ENCODE measurements around the gene H2AZ2. TPM values are rescaled to one million over a fixed set of nuclear protein-coding genes. Genes with fewer than 3 reads are reported as not detected.

Gene H2AZ2
- total RNA-seq, 1 donor from 2014 or later: 157 TPM

DNA sequence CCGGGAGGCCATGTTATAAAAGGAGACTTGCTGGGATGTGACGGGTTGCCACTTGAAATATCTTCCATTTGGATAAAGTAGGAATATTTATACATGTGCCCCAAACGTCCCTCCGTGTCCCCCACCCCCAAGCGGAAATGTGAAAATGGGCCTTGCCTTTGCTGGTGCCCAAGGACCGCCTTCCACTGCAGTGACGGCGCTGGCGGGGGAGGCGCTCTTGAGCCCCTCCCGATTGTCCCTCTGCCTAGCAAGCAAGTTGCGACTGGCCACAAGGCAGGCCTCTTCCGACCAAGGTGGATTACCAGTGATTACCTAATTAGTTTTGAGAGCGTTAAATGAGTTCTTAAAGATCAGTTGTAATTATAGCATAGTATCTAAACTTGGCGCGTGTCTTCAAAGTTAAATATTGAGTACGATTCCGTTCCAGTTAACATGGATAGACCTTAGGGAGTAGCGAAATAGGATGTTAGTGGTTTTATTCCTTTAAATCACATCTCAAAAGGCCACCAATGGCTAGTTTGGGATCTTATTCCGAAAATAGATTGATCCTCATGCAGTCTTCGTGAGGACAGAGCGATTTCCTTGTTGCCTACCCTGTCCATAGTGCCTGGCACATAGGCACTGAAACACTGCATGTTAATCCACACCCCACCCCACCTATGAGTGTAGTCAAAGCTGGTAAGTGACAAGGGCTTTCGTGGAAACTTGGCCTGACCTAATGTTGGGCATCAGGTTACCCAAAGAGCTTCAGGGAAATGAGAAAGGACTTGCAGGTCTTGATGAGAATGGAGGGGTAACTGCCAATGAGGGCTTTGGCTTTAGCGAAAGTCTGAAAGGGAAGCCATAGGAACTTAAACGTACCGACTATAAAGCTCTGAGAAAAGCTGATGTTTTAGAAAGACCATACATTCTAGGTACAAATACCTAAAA lies 50.3 kb downstream of the H2AZ2 start:
- Mint-ChIP-seq H3K27me3 (ENCODE audit: unreplicated experiment) (peaks cover 13% of the 10 kb centered on the region), H3K4me3 (ENCODE audit: unreplicated experiment) (peak overlapping the region; percentile 100), H3K9me3 (ENCODE audit: unreplicated experiment) (no peaks in the 10 kb centered on the region), H3K4me1 (ENCODE audit: unreplicated experiment) (peaks cover 18% of the 10 kb centered on the region), H3K27ac (ENCODE audit: unreplicated experiment) (peak overlapping the region; percentile 99), H3K36me3 (ENCODE audit: low read depth, unreplicated experiment) (peaks cover 35% of the 10 kb centered on the region)
- TF ChIP-seq, protein P1, sequence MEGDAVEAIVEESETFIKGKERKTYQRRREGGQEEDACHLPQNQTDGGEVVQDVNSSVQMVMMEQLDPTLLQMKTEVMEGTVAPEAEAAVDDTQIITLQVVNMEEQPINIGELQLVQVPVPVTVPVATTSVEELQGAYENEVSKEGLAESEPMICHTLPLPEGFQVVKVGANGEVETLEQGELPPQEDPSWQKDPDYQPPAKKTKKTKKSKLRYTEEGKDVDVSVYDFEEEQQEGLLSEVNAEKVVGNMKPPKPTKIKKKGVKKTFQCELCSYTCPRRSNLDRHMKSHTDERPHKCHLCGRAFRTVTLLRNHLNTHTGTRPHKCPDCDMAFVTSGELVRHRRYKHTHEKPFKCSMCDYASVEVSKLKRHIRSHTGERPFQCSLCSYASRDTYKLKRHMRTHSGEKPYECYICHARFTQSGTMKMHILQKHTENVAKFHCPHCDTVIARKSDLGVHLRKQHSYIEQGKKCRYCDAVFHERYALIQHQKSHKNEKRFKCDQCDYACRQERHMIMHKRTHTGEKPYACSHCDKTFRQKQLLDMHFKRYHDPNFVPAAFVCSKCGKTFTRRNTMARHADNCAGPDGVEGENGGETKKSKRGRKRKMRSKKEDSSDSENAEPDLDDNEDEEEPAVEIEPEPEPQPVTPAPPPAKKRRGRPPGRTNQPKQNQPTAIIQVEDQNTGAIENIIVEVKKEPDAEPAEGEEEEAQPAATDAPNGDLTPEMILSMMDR (IDR thresholded peaks at IDR 0.05; ENCODE audit: unreplicated experiment): peak; percentile 50
- DNase-seq (ENCODE audit: low spot score): peak; percentile 82

DNA sequence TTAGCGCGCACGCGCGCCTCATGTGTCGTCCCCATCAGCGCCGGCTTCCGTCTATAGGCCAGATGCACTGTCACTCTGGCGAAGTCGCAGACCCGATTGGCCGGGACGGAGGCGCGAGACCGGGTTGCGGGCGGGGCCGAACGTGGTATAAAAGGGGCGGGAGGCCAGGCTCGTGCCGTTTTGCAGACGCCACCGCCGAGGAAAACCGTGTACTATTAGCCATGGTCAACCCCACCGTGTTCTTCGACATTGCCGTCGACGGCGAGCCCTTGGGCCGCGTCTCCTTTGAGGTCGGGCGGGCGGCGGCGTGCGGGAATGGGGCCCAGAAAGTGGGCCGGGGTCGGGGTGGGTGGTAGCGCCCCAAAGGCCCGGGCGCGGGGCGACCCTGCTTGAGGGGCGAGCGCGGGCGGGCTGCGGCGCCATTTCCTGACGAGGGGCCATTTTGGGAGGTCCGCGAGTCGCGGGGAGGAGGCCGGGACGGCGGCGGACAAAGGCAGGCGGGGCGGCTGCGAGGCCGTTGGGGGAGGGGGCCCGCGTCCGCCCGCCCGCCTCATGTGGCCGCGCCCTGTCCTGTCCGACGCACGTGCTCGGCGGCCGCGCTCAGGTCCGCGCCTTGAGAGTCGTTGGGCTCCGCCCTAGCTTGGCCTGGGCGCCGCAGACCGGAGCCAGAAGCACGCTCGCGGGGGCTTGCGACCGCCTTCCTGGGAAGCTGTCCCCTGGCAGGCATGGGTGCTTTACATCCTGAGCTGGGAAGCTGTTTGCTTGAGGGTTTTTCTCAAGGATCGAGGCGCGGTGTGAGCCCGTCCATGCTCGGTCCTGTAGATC lies 51.2 kb downstream of the H2AZ2 start, which contains the start of gene PPIA:
TSS of gene PPIA (plus strand) at position 178 of the 825 bp plus-strand sequence. CDS start at position 222, 44 bp downstream.
- Mint-ChIP-seq H3K9me3 (ENCODE audit: unreplicated experiment) (no peaks in the 10 kb centered on the region), H3K36me3 (ENCODE audit: low read depth, unreplicated experiment) (peaks cover 31% of the 10 kb centered on the region), H3K4me1 (ENCODE audit: unreplicated experiment) (peaks cover 18% of the 10 kb centered on the region), H3K27ac (ENCODE audit: unreplicated experiment) (peak within 1 kb of the TSS; percentile 99), H3K27me3 (ENCODE audit: unreplicated experiment) (peaks cover 13% of the 10 kb centered on the region), H3K4me3 (ENCODE audit: unreplicated experiment) (peak within 1 kb of the TSS; percentile 100)
- peak; percentile 97 for DNase-seq (ENCODE audit: low spot score)
- TF ChIP-seq, protein P1 (IDR thresholded peaks at IDR 0.05; ENCODE audit: unreplicated experiment): no peak

DNA sequence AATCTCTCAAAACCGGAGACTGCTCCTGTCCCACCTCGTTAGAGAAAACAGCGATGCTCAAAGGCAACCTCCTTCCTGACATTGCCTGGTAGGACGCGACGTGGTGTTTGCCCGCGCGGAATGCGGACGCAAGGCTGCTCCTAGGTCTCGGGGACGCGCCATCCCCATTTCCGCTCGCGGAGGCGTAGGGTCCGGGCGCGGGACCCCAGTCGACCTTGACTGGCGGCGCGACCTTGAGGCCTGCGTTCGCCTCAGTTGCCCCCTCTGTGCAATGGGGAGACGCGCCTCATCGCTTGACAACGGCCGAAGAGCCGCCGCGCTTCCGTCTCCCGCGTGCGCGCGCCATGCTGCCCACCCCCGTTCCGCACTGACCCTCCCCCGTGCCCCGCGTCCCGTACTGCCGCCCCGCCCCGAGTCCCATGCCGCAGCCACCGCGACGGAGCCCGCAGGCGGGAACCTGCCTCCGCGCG lies 51.8 kb downstream of the H2AZ2 start:
- TF ChIP-seq, protein P1 (IDR thresholded peaks at IDR 0.05; ENCODE audit: unreplicated experiment): no peak
- peak; percentile 71 for DNase-seq (ENCODE audit: low spot score)
- H3K36me3 Mint-ChIP-seq (ENCODE audit: low read depth, unreplicated experiment): peaks cover 25% of the 10 kb centered on the region
- H3K9me3 Mint-ChIP-seq (ENCODE audit: unreplicated experiment): no peaks in the 10 kb centered on the region
- H3K27ac Mint-ChIP-seq (ENCODE audit: unreplicated experiment): peak overlapping the region; percentile 81
- H3K4me1 Mint-ChIP-seq (ENCODE audit: unreplicated experiment): peaks cover 21% of the 10 kb centered on the region
- peaks cover 12% of the 10 kb centered on the region for H3K27me3 Mint-ChIP-seq (ENCODE audit: unreplicated experiment)
- peak overlapping the region; percentile 90 for H3K4me3 Mint-ChIP-seq (ENCODE audit: unreplicated experiment)

DNA sequence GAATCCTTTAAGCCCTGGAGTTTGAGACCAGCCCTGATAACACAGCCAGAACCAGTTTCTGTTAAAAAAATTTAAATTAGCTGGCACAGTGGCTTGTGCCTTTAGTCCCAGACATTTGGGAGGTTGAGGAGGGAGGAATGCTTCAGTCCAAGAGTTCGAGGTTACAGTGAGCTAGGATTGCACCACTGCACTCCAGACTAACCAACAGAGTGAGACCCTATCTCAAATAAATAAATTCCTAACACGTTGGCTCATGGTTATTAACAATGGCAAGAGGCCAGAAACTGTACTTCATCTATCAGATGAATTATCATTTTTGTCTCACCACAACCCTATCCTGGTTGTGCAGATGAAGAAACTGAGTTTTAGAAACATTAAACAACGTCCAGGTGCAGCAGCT lies 53.6 kb downstream of the H2AZ2 start:
- TF ChIP-seq, protein P1 (IDR thresholded peaks at IDR 0.05; ENCODE audit: unreplicated experiment): no peak
- Mint-ChIP-seq H3K36me3 (ENCODE audit: low read depth, unreplicated experiment) (peaks cover 9% of the 10 kb centered on the region), H3K9me3 (ENCODE audit: unreplicated experiment) (no peaks in the 10 kb centered on the region), H3K4me3 (ENCODE audit: unreplicated experiment) (no peak overlapping the region), H3K4me1 (ENCODE audit: unreplicated experiment) (peaks cover 16% of the 10 kb centered on the region), H3K27me3 (ENCODE audit: unreplicated experiment) (peaks cover 12% of the 10 kb centered on the region), H3K27ac (ENCODE audit: unreplicated experiment) (peak overlapping the region; percentile 1)
- no peak for DNase-seq (ENCODE audit: low spot score)

All from endothelial cell (in vitro differentiated cells).